ENCODE data around the gene TMEM37. TPM values are rescaled to one million over a fixed set of nuclear protein-coding genes. Genes with fewer than 3 reads are reported as not detected.
A peak's percentile ranks its signal among the peaks of the same experiment; 100 is the strongest.

Gene TMEM37
- total and polyA plus RNA-seq, 2 of the 13 experiments (the other 11 are each of a cell fraction or from before 2014, with no cell fraction given): 37.7 to 115 TPM

- TF ChIP-seq HDAC2 (CRISPR knock-in tag; IDR thresholded peaks at IDR 0.05): peak; percentile 61; the same call in 1 of the 2 replicates
- peak; percentile 67; the same call in 1 of the 2 replicates for TF ChIP-seq SOX5 (CRISPR knock-in tag; IDR thresholded peaks at IDR 0.05; ENCODE audit: borderline replicate concordance)
- TF ChIP-seq GATA4 (IDR thresholded peaks at IDR 0.05; ENCODE audit: borderline replicate concordance, low read depth): no peak
- TF ChIP-seq NCOA5 (CRISPR knock-in tag; IDR thresholded peaks at IDR 0.05): no peak
- TF ChIP-seq MNT (IDR thresholded peaks at IDR 0.05): no peak
- no peak; the same call in 1 of the 2 replicates for TF ChIP-seq MAZ (IDR thresholded peaks at IDR 0.05; ENCODE audit: borderline replicate concordance, low read depth, low read length)
- 0 out of 2 replicates have a peak, but pooled peaks have one; percentile 60 for TF ChIP-seq MAZ (CRISPR knock-in tag; IDR thresholded peaks at IDR 0.05; ENCODE audit: low read depth)
- no peak for TF ChIP-seq BCLAF1 (IDR thresholded peaks at IDR 0.05)
- TF ChIP-seq ZNF318 (CRISPR knock-in tag; IDR thresholded peaks at IDR 0.05): no peak
- TF ChIP-seq ZNF891 (CRISPR knock-in tag; IDR thresholded peaks at IDR 0.05): peak; percentile 56; the same call in 1 of the 2 replicates
- no peak for TF ChIP-seq ZNF639 (CRISPR knock-in tag; conservative IDR thresholded peaks at IDR 0.05)
Measured at GRCh38 chr2:119476301-119477112, 44.9 kb downstream of the TMEM37 start (continued).

Data from HepG2 (cell line).